ENCODE data around the gene RUNDC3A.
A peak's percentile ranks its signal among the peaks of the same experiment; 100 is the strongest.

GRCh38 chr17:44309472-44309871 is 1.1 kb downstream of the RUNDC3A start:
- peak; percentile 51 for TF ChIP-seq CTCF (conservative IDR thresholded peaks at IDR 0.05; ENCODE audit: low read depth, low read length)
- TF ChIP-seq EZH2 (IDR thresholded peaks at IDR 0.05; ENCODE audit: low read length, unreplicated experiment): no peak
- no peak for TF ChIP-seq EZH2phosphoT487 (IDR thresholded peaks at IDR 0.05; ENCODE audit: borderline replicate concordance, low read length)

Measured in PC-3 (cell line).